MM.1S (cell line): ENCODE data around the gene COPS8.

Experiments used
- DNase-seq: peaks from one replicate; pipeline ENCODE4 v3.0.0-alpha.2; 2015
- H2AFZ ChIP-seq: fragments of 300-600 bp; sonication (generic); 2 replicates; pipeline ENCODE4 v1.6.0; 2016; ENCODE audit warnings: antibody characterized with exemption, low read length
- H3F3A ChIP-seq: fragments of 300-600 bp; sonication (generic); 2 replicates; pipeline ENCODE4 v1.6.1; 2016; ENCODE audit warnings: mild to moderate bottlenecking, antibody characterized with exemption, low read length, moderate library complexity, mixed read lengths; ENCODE audit not compliant: insufficient read depth
- H3K27ac ChIP-seq: fragments of 300-600 bp; sonication (generic); 2 replicates; pipeline ENCODE4 v1.5.1; 2016; ENCODE audit warnings: mild to moderate bottlenecking, low read length
- H3K27me3 ChIP-seq: fragments of 300-600 bp; sonication (generic); replicated peaks from 2 replicates; pipeline ENCODE4 v1.6.0; 2016; ENCODE audit warnings: low read length; ENCODE audit not compliant: insufficient read depth
- H3K36me3 ChIP-seq: fragments of 300-600 bp; sonication (generic); replicated peaks from 2 replicates; pipeline ENCODE4 v1.6.1; 2016; ENCODE audit warnings: mild to moderate bottlenecking, low read length, mixed read lengths; ENCODE audit not compliant: insufficient read depth
- H3K4me1 ChIP-seq: fragments of 300-600 bp; sonication (generic); 2 replicates; pipeline ENCODE4 v1.6.1; 2016; ENCODE audit warnings: low read length, mixed read lengths
- H3K4me2 ChIP-seq: fragments of 300-600 bp; sonication (generic); 2 replicates; pipeline ENCODE4 v1.6.0; 2016; ENCODE audit warnings: low read depth, low read length
- H3K4me3 ChIP-seq: fragments of 300-600 bp; sonication (generic); 2 replicates; pipeline ENCODE4 v1.5.1; 2016; ENCODE audit warnings: low read length, mixed read lengths
- H3K79me2 ChIP-seq: fragments of 300-600 bp; sonication (generic); 2 replicates; pipeline ENCODE4 v1.6.1; 2016; ENCODE audit warnings: mixed run types, low read length, mixed read lengths
- H3K9ac ChIP-seq: fragments of 300-600 bp; sonication (generic); 2 replicates; pipeline ENCODE4 v1.6.1; 2016; ENCODE audit warnings: low read length, mixed read lengths
- H3K9me2 ChIP-seq: fragments of 300-600 bp; sonication (generic); replicated peaks from 2 replicates; pipeline ENCODE4 v1.6.1; 2016; ENCODE audit warnings: mild to moderate bottlenecking, low read length, mixed read lengths; ENCODE audit not compliant: insufficient read depth
- H3K9me3 ChIP-seq: fragments of 300-600 bp; sonication (generic); replicated peaks from 2 replicates; pipeline ENCODE4 v1.6.1; 2016; ENCODE audit warnings: mild to moderate bottlenecking, low read length, mixed read lengths; ENCODE audit not compliant: insufficient read depth
- H4K20me1 ChIP-seq: fragments of 300-600 bp; sonication (generic); 2 replicates; pipeline ENCODE4 v1.6.1; 2016; ENCODE audit warnings: mild to moderate bottlenecking, low read length, moderate library complexity, mixed read lengths; ENCODE audit not compliant: insufficient read depth
- EZH2 ChIP-seq: fragments of 300-600 bp; sonication (generic); optimal IDR thresholded peaks from 2 replicates; pipeline ENCODE3; 2017; ENCODE audit warnings: low read depth, mild to moderate bottlenecking, antibody characterized with exemption, low read length, mixed read lengths
- EZH2phosphoT487 ChIP-seq: fragments of 300-600 bp; sonication (generic); IDR thresholded peaks from 2 replicates; pipeline ENCODE4 v1.6.1; 2018; ENCODE audit warnings: antibody characterized with exemption, low read length
- TF ChIP-seq, protein P1 (sequence below): fragments of 300-600 bp; sonication (generic); IDR thresholded peaks from 2 replicates; pipeline ENCODE4 v1.5.1; 2016; ENCODE audit warnings: antibody characterized with exemption, low read length, mixed read lengths

The COPS8 gene

DNA sequence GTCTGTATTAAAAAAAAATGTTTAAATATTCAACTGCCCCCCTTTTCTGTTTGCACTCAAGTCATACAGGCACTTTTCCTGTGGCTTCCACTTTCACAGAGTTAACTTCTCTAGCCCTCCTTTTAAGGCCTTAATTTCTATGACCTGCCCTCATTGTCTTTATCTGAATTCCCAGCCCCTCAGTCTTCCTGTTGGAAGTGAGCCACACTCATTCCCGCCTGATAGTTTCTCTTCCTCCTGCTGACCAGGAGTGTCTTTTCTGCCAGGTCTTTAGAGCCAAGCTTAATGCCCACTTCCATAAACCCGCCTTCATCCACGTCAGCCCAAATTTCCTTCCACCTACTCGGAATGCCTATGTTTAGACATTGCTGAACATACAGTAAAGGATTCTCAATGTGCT is 10.5 kb downstream of the COPS8 start:
- H3K4me3 ChIP-seq = no peak overlapping the region

DNA sequence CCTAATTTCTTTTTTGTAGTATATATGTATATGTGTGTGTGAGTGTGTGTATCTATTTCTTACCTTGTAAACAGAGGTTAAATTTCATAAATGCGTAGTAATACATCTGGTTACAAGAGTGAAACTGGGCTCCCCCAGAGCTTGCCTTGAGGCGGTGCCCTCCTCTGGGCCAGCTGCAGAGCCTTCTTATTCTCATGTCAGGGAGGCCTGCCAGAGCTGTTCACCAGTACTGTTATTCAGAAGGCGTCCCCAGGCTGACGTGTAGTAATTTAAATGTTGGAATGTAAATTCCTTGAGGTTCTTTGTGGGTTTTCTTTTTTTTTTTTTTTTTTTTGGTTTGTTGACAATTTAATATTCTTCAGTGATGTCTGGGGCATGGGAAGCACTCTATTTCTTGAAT is 11.2 kb downstream of the COPS8 start:
- Histone ChIP-seq H3K4me2 (no peak overlapping the region), H4K20me1 (no peaks in the 10 kb centered on the region), H3K9ac (no peak overlapping the region), H3K9me3 (no peaks in the 10 kb centered on the region), H2AFZ (no peak overlapping the region), H3K4me1 (no peaks in the 10 kb centered on the region), H3K27me3 (no peaks in the 10 kb centered on the region), H3K9me2 (no peaks in the 10 kb centered on the region), H3F3A (no peaks in the 10 kb centered on the region), H3K27ac (no peak overlapping the region), H3K4me3 (no peak overlapping the region), H3K36me3 (no peaks in the 10 kb centered on the region; the same call in 1 of the 2 replicates), H3K79me2 (peaks cover 14% of the 10 kb centered on the region; the same call in 1 of the 2 replicates)
- no peak for TF ChIP-seq EZH2phosphoT487
- no peak for TF ChIP-seq EZH2
- TF ChIP-seq, protein P1, sequence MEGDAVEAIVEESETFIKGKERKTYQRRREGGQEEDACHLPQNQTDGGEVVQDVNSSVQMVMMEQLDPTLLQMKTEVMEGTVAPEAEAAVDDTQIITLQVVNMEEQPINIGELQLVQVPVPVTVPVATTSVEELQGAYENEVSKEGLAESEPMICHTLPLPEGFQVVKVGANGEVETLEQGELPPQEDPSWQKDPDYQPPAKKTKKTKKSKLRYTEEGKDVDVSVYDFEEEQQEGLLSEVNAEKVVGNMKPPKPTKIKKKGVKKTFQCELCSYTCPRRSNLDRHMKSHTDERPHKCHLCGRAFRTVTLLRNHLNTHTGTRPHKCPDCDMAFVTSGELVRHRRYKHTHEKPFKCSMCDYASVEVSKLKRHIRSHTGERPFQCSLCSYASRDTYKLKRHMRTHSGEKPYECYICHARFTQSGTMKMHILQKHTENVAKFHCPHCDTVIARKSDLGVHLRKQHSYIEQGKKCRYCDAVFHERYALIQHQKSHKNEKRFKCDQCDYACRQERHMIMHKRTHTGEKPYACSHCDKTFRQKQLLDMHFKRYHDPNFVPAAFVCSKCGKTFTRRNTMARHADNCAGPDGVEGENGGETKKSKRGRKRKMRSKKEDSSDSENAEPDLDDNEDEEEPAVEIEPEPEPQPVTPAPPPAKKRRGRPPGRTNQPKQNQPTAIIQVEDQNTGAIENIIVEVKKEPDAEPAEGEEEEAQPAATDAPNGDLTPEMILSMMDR = no peak
- DNase-seq = no peak

More for the DNA sequence above, 10.5 kb downstream of the COPS8 start:
- H3K4me2 ChIP-seq = no peak overlapping the region
- TF ChIP-seq EZH2 (no peak), EZH2phosphoT487 (no peak)
- TF ChIP-seq, protein P1 = no peak
- H3F3A ChIP-seq = no peaks in the 10 kb centered on the region
- H3K36me3 ChIP-seq = no peaks in the 10 kb centered on the region; the same call in 1 of the 2 replicates
- no peaks in the 10 kb centered on the region for H3K9me3 ChIP-seq
- DNase-seq = no peak
- no peak overlapping the region for H3K9ac ChIP-seq
- H3K27ac ChIP-seq = no peak overlapping the region
- no peaks in the 10 kb centered on the region for H3K9me2 ChIP-seq
- H4K20me1 ChIP-seq = no peaks in the 10 kb centered on the region
- H3K79me2 ChIP-seq = peaks cover 19% of the 10 kb centered on the region; the same call in 1 of the 2 replicates
- no peaks in the 10 kb centered on the region for H3K4me1 ChIP-seq
- H3K27me3 ChIP-seq = no peaks in the 10 kb centered on the region
- H2AFZ ChIP-seq = no peak overlapping the region

DNA sequence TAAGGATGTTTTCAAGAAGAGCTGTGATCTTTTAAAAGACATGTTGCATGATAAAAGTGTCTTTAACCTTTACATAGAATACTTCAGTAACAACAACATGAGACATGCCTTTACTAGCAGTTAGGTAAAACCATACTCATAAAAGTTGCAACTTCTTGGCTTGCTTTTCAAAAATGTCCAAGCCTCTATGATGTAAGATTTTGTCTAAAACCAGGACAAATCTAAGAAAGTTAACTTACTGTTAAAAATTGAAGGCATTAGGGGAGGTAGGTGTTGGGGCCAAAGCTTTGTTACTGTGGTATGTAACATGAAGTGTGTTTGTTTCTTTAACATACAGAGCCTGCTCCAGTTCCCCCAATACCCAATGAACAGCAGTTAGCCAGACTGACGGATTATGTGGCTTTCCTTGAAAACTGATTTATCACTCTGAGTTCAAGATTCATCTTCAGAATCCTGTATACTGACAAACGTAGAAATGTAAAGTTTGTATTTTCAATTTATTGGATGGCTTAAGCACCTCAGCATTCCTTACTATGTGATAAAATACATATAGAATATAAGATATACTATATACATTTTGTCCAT is 11.7 kb downstream of the COPS8 start:
- no peaks in the 10 kb centered on the region for H4K20me1 ChIP-seq
- H3K36me3 ChIP-seq = no peaks in the 10 kb centered on the region; the same call in 1 of the 2 replicates
- no peak for DNase-seq
- no peak overlapping the region for H3K4me3 ChIP-seq
- peaks cover 14% of the 10 kb centered on the region; the same call in 1 of the 2 replicates for H3K79me2 ChIP-seq
- TF ChIP-seq, protein P1 = no peak
- TF ChIP-seq EZH2 (no peak), EZH2phosphoT487 (no peak)
- H3K27me3 ChIP-seq = no peaks in the 10 kb centered on the region
- H3K9ac ChIP-seq = no peak overlapping the region
- H3K9me3 ChIP-seq = no peaks in the 10 kb centered on the region
- no peak overlapping the region for H3K27ac ChIP-seq
- no peaks in the 10 kb centered on the region for H3K4me1 ChIP-seq
- no peaks in the 10 kb centered on the region for H3F3A ChIP-seq
- H2AFZ ChIP-seq = no peak overlapping the region
- H3K4me2 ChIP-seq = no peak overlapping the region
- H3K9me2 ChIP-seq = no peaks in the 10 kb centered on the region
